SK-N-SH treated with all-trans-retinoic acid at 6 μM for 48 hours (cell line): ENCODE measurements around the gene COX11.

Experiments used
- ATAC-seq: fragments of 200-7000 bp; cut with Tn5 transposase; 3 replicates; pipeline ENCODE4 v1.9.1; 2020; ENCODE audit warnings: mild to moderate bottlenecking, moderate library complexity
- ARNTL ChIP-seq: fragments of 450-650 bp; formaldehyde crosslinking; IDR thresholded peaks from 2 replicates; pipeline ENCODE4 v1.5.0; 2020; ENCODE audit warnings: low read depth, mild to moderate bottlenecking, moderate library complexity, borderline replicate concordance
- BACH2 ChIP-seq: fragments of 250-450 bp; sonication (Bioruptor Pico); IDR thresholded peaks from 2 replicates; pipeline ENCODE4 v1.9.0; 2021; ENCODE audit warnings: mild to moderate bottlenecking, borderline replicate concordance
- CREB5 ChIP-seq: fragments of 250-450 bp; sonication (Bioruptor Pico); IDR thresholded peaks from 2 replicates; pipeline ENCODE4 v1.5.1; 2020; ENCODE audit warnings: low read depth, mild to moderate bottlenecking, moderate library complexity
- CSDC2 ChIP-seq: fragments of 250-450 bp; sonication (Bioruptor Pico); IDR thresholded peaks from 2 replicates; pipeline ENCODE4 v1.5.0; 2020; ENCODE audit warnings: mild to moderate bottlenecking, moderate library complexity
- CSRNP3 ChIP-seq: fragments of 250-450 bp; sonication (Bioruptor Pico); IDR thresholded peaks from 2 replicates; pipeline ENCODE4 v1.5.1; 2021; ENCODE audit warnings: mild to moderate bottlenecking, moderate library complexity
- ESRRG ChIP-seq: fragments of 250-450 bp; sonication (Bioruptor Pico); IDR thresholded peaks from 2 replicates; pipeline ENCODE4 v1.6.1; 2021; ENCODE audit warnings: mild to moderate bottlenecking
- GLIS3 ChIP-seq: fragments of 250-450 bp; sonication (Bioruptor Pico); IDR thresholded peaks from 2 replicates; pipeline ENCODE4 v1.5.0; 2020; ENCODE audit warnings: mild to moderate bottlenecking, moderate library complexity
- ISL1 ChIP-seq: fragments of 250-450 bp; sonication (Bioruptor Pico); IDR thresholded peaks from 2 replicates; pipeline ENCODE4 v2.1.2; 2022; ENCODE audit warnings: mild to moderate bottlenecking, moderate library complexity
- OSR1 ChIP-seq: fragments of 250-450 bp; sonication (Bioruptor Pico); IDR thresholded peaks from 2 replicates; pipeline ENCODE4 v1.8.0; 2022; ENCODE audit warnings: moderate library complexity, mild to moderate bottlenecking, inconsistent platforms
- PATZ1 ChIP-seq: fragments of 250-450 bp; sonication (Bioruptor Pico); IDR thresholded peaks from 2 replicates; pipeline ENCODE4 v1.8.0; 2020; ENCODE audit warnings: mild to moderate bottlenecking, moderate library complexity, borderline replicate concordance
- PPARA ChIP-seq: fragments of 250-450 bp; sonication (Bioruptor Pico); IDR thresholded peaks from 2 replicates; pipeline ENCODE4 v1.5.0; 2020; ENCODE audit warnings: mild to moderate bottlenecking, borderline replicate concordance
- RARB ChIP-seq: fragments of 250-450 bp; sonication (Bioruptor Pico); IDR thresholded peaks from 2 replicates; pipeline ENCODE4 v1.8.0; 2021; ENCODE audit warnings: mild to moderate bottlenecking, moderate library complexity
- SNAI2 ChIP-seq: fragments of 250-450 bp; sonication (Bioruptor Pico); IDR thresholded peaks from 2 replicates; pipeline ENCODE4 v1.5.0; 2020; ENCODE audit warnings: mild to moderate bottlenecking, moderate library complexity
- TCF4 ChIP-seq: fragments of 250-450 bp; sonication (Bioruptor Pico); IDR thresholded peaks from 2 replicates; pipeline ENCODE4 v1.8.0; 2021; ENCODE audit warnings: mild to moderate bottlenecking, moderate library complexity, borderline replicate concordance
- TSHZ2 ChIP-seq: fragments of 250-450 bp; sonication (Bioruptor Pico); IDR thresholded peaks from 2 replicates; pipeline ENCODE4 v1.5.0; 2020; ENCODE audit warnings: mild to moderate bottlenecking, moderate library complexity
- ZC3H10 ChIP-seq: fragments of 250-450 bp; sonication (Bioruptor Pico); IDR thresholded peaks from 2 replicates; pipeline ENCODE4 v1.5.1; 2021; ENCODE audit warnings: mild to moderate bottlenecking, moderate library complexity
- ZFP3 ChIP-seq: fragments of 250-450 bp; sonication (Bioruptor Pico); IDR thresholded peaks from 2 replicates; pipeline ENCODE4 v1.5.0; 2020; ENCODE audit warnings: mild to moderate bottlenecking, moderate library complexity
- ZFP30 ChIP-seq: fragments of 450-650 bp; formaldehyde crosslinking; IDR thresholded peaks from 2 replicates; pipeline ENCODE4 v1.5.0; 2022; ENCODE audit warnings: mild to moderate bottlenecking, moderate library complexity
- ZNF565 ChIP-seq: fragments of 450-650 bp; formaldehyde crosslinking; conservative IDR thresholded peaks from 2 replicates; pipeline ENCODE4 v1.5.0; 2020; ENCODE audit warnings: low read depth, mild to moderate bottlenecking, moderate library complexity
- ZNF8 ChIP-seq: fragments of 450-650 bp; formaldehyde crosslinking; IDR thresholded peaks from 2 replicates; pipeline ENCODE4 v1.5.0; 2020; ENCODE audit warnings: mild to moderate bottlenecking, moderate library complexity

COX11 gene

GRCh38 chr17:54932711-54933110 is 35.7 kb downstream of the COX11 start (continued):
- TF ChIP-seq TSHZ2 (CRISPR knock-in tag), result no peak
- TF ChIP-seq CREB5 (CRISPR knock-in tag), result no peak
- TF ChIP-seq PPARA (CRISPR knock-in tag), result no peak
- no peak for TF ChIP-seq BACH2 (CRISPR knock-in tag)
- no peak for TF ChIP-seq ZC3H10 (CRISPR knock-in tag)
- TF ChIP-seq ZNF565 (CRISPR knock-in tag), result no peak
- no peak for TF ChIP-seq ZNF8
- no peak for TF ChIP-seq ARNTL (CRISPR knock-in tag)
- TF ChIP-seq ESRRG (CRISPR knock-in tag), result no peak

GRCh38 chr17:54927525-54927924 is 40.9 kb downstream of the COX11 start:
- no peak for TF ChIP-seq ARNTL (CRISPR knock-in tag)
- no peak for TF ChIP-seq BACH2 (CRISPR knock-in tag)
- TF ChIP-seq SNAI2 (CRISPR knock-in tag), result no peak
- TF ChIP-seq PPARA (CRISPR knock-in tag), result no peak
- TF ChIP-seq ISL1 (CRISPR knock-in tag), result no peak
- TF ChIP-seq ZFP3, result no peak
- no peak for TF ChIP-seq OSR1 (CRISPR knock-in tag)
- no peak for TF ChIP-seq RARB (CRISPR knock-in tag)
- no peak for TF ChIP-seq GLIS3
- TF ChIP-seq ZFP30 (CRISPR knock-in tag), result no peak
- TF ChIP-seq ZC3H10 (CRISPR knock-in tag), result no peak
- TF ChIP-seq TCF4 (CRISPR knock-in tag), result no peak
- TF ChIP-seq ZNF565 (CRISPR knock-in tag), result no peak
- no peak for TF ChIP-seq PATZ1
- TF ChIP-seq CREB5 (CRISPR knock-in tag), result no peak
- ATAC-seq, result no peak

GRCh38 chr17:54924405-54924804 is 44.0 kb downstream of the COX11 start:
- ATAC-seq, result no peak
- no peak for TF ChIP-seq ZFP30 (CRISPR knock-in tag)
- no peak for TF ChIP-seq GLIS3
- no peak for TF ChIP-seq CSDC2 (CRISPR knock-in tag)
- TF ChIP-seq SNAI2 (CRISPR knock-in tag), result no peak
- no peak for TF ChIP-seq CSRNP3 (CRISPR knock-in tag)
- no peak for TF ChIP-seq TSHZ2 (CRISPR knock-in tag)
- no peak for TF ChIP-seq ZC3H10 (CRISPR knock-in tag)
- no peak for TF ChIP-seq BACH2 (CRISPR knock-in tag)
- TF ChIP-seq CREB5 (CRISPR knock-in tag), result no peak
- TF ChIP-seq ZNF8, result no peak
- TF ChIP-seq TCF4 (CRISPR knock-in tag), result no peak
- TF ChIP-seq ZFP3, result no peak
- no peak for TF ChIP-seq ESRRG (CRISPR knock-in tag)
- TF ChIP-seq ZNF565 (CRISPR knock-in tag), result no peak
- no peak for TF ChIP-seq PATZ1
- no peak for TF ChIP-seq OSR1 (CRISPR knock-in tag)
- TF ChIP-seq PPARA (CRISPR knock-in tag), result no peak
